SIG-M5 (cell line): ENCODE measurements around the gene SCRN2.

ENCODE experiments used
- DNase-seq: peaks from one replicate; lab custom pipeline; 2025; lab: John Stamatoyannopoulos, UW

Gene SCRN2

DNA sequence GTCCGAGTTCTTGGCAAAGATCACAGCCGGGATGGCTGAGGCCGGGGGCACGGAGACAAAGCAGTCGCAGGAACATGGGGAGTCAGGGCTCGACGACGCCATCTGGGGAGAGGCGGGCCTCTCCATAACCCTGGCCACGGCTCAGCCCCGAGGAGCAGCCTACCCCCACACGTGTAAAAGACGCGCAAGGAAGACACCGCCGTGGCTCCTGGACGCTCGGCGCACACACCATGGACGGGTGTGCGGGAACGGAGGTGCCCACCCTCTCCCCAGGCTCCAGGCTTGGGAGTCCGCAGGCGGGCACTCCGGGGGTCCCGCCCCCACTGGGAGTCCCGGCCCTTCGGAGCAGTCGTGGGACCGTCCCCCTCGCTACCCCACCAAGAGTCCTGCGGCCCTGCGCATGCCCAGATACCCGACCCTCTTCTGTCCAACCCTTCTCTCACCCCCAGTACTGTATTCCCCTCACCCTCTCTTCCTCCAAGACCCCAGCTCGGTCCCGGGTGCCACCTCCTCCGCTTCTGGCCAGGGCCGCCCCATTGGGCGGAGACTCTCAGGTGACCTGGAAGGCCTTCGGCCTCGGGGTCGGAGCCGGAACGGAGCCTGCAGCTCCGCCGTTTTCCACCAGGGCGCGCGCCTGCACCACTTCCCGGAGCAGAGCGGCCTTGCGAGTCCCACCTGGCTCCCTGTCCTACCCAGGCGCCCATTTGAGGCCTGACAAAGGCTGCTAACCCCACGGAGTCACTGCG, at the start of gene SCRN2:
TSS of gene SCRN2 (minus strand) at position 532 of the 746 bp plus-strand sequence. CDS start at position 102, 430 bp downstream.
- DNase-seq = no peak

DNA sequence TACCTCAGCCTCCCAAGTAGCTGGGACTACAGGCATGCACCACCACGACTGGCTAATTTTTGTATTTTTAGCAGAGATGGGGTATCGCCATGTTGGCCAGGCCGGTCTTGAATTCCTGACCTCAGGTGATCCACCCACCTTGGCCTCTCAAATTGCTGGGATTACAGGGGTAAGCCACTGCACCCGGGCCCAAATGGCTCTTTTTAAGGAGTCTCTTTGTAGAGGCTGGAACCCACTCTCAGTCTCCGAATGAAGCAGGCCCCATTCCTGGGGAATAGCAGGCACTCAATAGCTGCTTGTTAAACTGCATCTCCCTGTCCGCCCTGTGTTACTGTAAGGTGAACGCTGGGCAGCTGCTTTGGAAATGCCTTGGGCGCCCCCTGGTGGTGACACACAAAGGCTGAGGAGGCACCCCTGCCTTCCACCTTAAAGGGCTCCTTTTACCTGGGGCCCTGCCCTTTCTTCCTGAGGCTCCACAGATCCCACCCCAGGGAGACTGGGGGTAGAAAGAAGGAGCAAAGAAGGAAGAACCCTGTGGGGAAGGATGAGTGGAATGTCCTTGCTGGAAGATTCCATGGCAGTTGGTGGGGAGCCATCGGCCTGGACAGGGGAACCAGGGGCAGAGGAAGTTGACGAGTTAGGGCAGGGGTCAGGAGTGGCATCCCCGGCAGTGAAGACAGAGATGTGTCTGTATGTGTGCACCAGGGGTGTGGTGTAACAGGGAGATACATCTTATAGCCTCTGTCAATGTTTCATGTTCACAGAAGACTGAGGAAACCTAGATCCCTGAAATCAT, 48.9 kb upstream of the SCRN2 start:
- DNase-seq = no peak

DNA sequence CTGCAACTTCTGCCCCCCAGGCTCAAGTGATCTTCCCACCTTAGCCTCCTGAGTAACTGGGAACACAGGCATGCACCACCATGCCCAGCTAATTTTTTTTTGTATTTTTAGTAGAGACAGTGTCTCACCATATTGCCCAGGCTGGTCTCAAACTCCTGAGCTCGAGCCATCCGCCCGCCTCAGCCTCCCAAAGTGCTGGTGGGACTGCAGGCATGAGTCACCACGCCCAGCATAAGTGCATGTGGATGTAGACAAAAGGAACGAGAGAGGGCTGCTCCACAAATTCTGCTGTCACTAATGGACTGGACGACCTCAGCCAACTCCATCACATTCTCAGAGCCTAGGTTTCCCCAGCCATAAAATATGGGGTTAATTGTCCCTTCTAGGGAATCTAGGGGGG, 47.2 kb upstream of the SCRN2 start:
- no peak for DNase-seq

DNA sequence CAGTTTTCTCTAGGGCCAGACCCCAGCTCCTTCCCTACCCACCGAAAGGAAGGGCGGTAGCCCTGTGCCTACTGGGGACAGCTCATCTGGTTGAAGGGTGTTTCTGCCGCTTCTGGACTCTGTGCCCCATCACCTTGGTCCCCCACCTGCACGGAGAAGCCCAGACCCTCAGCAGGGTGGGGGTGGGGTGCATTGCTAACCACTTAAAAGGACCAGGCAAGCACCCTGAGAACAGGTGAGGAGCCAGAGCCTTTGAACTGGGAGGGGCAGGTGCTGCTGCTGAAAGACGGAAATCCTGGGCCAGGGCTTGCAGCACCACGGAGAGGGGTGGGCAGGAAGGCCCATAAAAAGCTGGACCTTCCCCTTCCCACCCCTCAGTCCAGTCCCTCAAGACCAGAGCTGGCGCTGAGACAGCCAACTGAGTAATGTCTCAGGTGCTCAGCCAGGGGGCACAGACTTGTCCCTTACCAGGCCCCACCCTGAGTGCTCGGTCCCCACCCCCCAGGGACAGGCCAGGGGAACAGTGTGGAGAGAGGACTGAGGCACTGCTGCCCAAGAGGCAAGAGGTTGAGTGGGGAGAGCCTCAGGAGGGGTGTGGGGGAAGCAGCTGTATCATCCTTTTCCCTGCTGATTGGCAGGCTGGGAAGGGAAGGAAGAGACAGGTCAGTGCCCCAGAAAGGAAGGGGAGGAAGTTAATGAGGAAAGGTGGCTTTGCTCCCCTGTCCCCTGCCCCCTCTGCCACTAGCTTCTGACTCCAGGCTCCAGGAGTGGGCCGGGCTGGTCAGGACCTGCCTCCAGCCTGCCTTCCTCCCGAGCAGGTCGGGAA, 44.0 kb upstream of the SCRN2 start:
- no peak for DNase-seq

DNA sequence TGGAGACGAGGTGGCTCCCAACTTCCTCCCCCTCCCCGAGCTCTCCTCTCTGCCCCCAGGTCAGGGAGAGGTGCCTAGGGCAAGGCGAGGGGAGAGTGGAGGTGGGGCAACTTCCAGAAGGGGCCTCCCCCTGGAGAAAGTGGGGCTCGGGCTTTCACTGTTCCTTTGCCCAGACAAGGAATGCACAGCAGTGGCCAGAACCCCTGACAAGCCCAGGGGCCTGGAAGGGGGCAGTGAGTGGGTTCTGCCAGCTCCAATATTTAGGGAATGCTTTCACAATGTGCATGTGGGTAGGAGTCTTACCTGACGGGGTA, 43.3 kb upstream of the SCRN2 start:
- DNase-seq = no peak

DNA sequence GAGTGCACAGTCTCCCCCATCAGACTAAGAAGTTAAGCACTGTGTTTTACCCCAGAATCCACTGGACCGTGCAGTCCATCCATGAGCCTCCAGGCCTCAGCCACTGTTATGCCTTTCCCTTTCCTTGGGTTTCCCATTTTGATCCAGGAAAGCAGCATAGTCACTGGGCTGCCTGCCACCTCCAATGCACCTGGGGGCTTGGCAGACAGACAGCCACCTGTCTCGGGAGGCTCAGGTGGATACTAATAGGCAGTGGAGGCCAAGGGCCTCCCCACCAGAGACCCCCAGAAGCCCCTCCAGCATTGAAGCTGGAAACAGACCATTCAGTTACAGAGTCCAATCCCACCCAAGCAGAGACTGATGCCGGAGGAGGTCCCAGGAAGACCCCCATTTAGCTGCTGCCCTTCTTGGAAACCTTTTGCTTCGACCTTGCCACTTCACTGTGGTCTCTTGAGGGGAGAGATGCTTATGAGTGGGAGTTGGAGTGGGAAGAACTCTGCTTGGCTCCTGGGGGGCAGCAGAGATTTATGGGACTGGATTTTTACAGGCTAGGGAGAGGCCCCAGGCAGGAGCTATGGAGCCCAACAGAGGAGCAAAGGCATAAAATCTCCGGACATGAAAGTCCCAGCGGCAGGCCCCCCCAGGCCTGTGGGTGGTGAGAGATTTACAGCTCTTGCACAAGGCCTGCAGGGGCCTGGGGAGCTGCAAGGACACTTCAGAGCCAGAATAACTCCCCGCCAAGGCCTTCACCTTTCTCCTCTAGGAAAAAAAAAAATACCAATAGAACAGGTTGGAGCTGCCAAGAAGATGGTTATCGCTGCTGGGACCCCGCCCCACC, 42.7 kb upstream of the SCRN2 start:
- DNase-seq = no peak

DNA sequence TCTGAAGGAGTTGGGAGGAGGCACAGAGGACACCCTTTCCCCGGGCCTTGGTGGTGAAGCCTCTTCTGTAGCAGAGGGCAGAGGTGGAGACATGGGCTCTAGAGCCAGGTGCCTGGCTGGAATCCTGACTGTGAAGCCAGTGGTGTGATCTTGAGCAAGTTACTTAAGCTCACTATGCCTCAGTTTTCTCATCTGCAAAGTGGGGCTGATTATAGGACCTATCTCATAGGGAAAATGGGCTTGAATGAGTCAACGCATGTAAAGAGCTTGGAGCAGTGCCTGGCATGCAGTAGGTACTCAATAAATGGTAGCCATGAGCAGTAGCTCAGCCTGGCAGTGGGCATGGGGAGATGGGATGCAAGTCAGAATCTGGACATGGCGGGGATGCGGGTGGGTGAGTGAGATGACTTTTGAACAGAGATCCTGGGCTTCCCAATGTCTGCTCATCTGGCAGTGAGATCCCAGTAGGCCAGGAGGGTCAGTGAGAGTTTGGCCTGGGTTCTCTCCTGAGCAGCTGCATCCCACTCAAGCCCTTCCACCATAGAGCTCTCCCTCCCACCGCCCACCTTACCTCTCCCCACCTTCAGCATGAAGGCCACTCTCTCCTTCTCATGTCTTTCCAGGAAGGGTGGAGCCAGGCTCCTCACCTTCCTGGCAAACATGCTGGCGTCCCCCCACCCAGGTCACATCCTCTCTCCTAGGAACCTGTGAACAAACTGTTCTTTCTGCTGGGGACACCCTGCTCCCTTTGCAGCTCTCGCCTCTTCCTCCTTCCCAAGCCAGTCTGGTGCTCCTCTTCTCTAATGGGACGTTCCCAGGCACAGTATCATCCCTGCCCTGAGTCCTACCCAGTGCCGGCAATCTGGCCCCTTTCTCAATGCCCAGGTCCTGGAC, 41.9 kb upstream of the SCRN2 start:
- no peak for DNase-seq

DNA sequence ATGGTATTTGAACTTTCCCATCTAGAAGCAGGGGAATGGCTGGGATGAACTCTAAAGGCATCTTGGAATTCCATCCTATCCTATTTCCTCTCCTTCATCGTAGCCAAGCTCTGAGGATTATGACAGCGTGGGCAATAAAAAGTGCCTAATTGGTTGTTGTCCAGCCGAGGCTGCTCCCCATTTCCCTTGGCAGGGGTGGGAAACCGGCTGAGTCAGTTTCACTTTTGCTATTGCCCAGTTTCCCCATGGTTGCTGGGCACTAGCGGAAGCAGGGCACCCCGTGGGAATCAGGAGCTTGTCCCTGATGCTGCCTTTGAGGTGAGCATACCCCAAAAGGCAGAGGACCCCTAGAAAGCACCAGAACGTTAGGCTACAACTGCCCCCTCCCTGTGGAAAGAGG, 41.2 kb upstream of the SCRN2 start:
- no peak for DNase-seq

DNA sequence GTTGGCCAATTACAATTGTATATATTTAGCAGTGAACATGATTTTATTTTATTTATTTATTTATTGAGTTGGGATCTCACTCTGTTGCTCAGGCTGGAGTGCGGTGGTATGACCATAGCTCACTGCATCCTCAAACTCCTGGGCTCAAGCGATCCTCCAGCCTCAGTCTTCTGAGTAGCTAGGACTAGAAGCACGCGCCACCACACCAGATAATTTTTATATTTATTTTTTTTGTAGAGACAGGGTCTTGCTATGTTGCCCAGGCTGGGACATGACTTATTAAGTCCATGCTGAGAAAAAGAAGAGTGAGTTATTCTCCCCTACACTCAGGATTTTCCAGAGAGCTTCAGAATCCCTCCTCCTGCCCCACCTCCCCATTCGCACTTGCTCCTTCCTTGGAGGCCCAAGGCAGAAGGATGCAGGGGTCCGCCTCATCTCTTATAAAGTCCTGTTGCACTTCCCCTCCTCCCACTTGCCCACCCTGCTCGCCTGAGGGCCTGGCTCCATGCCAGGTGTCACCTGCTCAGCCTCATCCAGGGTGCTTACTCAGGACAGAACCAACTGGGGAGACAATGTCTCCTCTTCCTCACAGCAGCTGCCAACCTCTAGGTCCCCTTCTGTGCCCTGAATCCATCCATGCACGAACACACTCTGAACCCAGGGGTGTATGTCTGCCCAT, 38.8 kb upstream of the SCRN2 start:
- no peak for DNase-seq

DNA sequence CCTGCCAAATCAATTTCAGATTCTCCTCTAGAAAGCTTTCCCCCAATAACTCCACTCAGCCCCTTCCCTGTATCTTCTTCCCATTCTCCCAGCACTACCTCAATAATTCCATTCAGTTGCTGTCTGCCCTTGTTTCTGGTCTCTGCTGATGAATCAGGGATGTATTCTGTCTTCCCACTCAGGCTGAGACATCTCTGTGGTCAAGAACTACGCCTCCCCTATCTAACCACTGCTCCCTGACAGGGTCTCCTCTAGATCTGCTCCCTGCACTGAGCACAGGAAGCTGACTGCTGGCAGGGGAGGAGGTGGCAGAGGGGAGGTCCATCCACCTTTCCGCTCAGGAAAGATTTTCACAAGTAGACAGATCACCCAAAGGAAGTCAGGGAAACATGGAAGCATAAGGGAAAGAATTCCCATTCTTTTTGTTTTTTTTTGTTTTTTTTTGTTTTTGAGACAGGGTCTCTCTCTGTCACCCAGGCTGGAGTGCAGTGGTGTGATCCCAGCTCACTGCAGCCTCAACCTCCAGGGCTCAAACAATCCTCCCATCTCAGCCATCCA, 38.0 kb upstream of the SCRN2 start:
- DNase-seq = no peak

DNA sequence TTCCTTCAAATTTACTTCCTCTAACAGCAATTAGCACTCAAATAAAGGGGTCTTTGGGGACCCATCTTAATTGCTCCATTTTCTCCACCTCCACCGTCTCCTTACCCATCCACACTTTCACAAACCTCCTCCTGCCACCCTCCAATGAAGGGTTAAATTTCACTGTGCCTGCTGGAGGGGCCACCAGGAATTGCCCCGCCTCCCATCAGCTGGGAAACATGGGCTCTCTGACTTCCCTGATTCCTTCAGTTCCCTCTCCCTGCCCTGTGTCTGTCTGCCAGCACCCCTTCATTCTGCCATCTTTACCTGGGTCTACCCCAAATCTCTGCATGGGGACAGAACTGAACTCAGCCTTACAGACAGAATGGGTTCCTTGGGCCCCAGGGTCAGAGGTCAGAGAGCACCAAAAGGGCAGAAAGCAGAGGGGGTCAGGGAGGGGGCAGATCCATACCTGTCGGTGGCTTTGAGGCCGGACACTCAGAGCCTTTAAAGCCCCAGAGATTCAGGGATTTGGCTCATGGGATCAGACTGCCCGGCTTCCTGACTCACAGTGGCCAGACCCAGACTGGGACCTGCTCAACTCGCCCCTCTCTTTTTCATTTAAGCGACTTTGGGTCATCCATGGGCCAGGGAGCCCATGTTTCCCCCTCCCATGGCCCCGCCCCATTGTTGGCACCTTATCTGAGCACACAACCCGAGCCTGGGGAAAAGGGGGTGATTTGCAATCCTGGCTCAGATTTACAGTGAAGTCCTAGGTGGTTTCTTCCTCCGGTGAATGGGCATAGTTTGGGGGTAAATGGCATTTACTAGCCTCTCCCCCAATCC, 37.3 kb upstream of the SCRN2 start:
- DNase-seq = no peak

DNA sequence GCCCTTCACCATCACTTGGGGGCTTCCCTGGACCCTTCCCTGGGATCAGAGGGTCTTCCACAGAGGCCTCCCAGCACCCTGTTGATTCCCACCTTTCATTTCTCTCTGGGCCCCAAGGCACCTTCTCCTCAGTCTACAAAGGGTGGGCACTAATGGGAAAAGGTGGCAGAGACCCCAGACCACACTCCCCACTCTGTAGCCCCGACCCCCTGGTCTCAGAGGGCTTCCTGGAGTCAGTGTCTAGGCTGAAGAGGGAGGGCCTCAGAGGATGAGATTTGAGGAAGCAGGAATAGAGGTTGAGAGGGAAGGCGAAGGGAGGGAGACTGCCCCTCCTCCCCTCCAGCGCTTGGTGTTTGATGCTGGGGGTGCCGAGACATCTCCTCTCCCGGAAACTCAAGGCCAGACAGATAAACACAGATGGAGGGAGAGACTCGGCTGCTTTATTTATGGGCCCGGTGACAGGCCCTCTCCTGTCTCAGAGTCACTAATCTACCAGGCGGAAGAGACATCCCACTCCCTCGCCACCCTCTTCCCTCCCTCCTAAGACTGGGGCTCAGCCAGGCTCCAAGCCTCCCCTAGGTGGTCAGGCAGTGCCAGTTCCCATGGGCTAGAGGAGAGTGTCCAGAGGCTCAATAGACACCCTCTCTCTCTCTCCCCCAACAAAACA, 36.4 kb upstream of the SCRN2 start:
- DNase-seq = no peak

DNA sequence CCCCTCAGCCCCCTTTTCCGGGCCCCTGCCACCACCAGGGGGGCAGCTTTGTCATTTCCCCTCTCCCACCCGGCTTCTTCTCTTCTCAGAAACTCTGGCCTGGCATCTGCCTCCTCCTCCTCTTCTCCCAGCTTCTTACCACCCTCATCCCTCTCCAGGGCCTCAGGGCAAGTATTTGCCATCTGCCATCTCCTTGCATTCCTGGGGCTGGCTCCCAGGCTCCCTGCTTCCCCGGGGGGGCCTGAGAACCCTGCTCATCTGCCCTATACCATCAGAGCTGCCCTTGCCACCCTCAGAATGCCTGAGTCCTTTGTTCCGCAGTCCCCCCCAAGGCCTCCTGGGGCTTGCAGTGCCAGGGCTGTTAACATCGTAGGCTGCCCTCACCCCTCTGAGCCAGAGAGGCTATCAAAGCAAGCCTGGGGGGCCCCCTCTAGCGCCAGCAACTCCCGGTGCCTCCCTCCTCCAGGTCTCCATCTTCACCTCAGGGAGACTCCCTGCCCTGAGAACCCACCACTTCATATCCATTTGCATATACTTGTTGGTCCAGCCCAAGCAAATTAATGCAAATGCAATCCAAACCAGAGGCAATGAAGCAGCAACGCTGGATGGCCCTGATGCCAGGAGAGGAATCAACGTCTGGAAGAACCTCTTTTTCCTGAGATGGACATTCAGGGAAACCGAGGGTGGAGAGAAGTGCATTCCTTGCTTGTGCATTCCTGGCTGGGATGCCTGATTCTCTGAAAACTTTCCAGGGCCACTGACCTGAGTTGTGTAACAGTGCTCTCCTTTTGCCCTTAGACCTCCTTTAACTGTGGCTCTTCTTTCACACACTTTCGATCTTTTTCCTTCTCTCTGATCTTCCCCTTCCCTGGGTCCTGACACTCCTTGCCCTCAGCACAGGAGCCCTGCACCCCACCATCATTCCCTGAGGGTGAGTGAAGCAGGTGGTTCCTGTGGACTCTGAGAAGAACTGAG, 34.2 kb upstream of the SCRN2 start:
- DNase-seq = no peak

DNA sequence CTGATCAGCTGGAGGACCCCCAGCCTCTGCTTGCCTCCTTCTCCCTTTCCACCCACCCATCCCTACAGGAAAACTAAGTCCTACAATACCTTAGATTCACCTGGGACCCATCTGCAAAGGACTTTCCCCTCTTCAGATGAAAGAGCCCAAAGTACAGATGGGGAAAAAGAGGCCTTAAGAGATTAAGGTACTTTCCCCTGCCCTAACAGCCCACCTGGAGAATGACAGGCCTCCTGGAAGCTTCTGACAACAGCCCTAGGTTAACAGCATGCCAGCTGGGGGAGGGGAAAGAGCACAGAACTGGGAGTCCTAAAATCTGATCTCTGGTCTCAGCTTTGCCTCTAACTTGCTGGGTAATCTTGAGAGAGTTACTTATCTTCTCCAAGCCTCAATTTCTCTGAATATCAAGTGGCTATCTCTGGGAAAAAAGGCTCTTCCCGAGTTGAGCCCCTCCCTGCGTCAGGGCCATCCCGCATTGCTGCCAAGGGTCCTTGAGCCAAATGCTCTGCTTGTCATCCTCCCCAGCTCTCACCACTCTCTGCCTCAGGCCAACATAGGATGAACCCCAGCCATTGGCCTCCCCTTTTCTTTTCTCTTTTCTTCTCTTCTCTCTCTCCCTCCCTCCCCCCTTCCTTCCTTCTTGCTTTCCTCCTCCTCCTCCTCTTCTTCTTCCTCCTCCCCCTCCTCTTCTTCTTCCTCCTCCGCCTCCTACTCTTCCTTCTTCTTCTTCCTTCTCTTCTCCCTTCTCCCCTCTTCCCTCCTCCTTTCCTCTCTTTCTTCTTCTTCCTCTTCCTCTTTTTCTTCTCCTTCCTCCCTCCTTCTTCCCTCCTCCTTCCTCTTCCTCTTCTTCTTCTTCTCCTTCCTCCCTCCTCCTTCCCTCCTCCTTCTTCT, 32.4 kb upstream of the SCRN2 start:
- no peak for DNase-seq

DNA sequence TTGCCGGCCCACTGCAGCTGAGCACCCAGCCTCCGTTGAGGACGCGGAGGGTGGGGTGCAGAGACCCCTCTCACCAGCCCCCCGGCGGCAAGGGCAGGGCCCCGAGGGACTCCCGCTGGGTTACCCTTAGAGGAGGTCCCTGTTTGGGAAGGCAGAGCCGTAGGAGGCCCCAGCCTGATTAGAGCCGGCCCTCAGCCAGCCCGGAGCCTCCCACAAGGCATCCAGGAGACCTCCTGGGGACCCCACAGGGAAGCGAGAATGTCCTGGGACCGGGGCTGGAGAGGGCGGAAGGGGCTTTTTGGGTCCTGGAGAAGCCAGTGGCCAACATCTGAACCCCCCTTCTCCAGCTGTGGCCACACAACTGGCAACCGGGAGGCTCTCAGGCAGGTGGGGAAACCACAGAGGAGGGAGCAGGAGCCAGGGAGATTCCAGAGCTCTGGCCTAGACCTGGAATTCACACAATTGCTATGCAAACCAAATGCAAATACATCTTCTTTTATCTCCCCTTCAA, 31.6 kb upstream of the SCRN2 start:
- DNase-seq = no peak
